ENCODE data around the gene COTL1.

DNA sequence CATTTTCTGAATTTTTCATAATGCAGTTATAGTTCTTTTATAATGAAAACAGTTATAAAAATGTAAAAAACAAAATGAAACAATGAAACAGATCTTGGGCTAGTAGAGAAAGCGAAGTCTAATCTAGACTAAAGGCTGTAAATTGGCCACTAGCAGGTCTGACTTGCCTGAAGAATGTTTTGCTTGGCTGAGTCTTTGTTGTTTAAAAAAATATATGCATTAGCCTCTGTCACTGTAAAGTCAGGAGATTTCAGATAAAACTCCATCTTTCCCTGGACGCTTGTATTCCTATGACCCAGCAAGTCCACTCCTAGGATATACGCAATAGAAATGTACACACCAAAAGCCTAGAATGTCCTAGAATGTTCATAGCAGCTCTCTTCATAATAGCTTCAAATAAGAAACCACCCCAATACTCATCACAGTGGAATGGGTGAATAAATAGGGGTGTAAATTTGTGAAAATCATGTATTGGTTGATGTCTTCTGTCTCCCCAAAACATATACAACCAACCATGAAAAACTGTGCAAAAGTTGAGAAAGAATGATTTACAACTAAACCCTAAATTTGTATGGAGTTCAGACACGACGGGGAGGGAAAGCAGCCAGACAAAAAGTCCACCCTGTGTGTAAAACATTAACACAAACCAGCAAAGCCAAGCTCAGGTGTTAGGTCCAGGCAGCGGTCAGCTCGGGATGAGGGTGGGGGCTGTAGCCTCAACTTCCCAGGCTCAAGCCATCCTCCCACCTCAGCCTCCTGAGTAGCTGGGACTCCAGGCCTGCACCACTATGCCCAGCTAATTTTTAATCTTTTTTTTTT, 75.7 kb downstream of the COTL1 start:
- TF ChIP-seq, protein P1, sequence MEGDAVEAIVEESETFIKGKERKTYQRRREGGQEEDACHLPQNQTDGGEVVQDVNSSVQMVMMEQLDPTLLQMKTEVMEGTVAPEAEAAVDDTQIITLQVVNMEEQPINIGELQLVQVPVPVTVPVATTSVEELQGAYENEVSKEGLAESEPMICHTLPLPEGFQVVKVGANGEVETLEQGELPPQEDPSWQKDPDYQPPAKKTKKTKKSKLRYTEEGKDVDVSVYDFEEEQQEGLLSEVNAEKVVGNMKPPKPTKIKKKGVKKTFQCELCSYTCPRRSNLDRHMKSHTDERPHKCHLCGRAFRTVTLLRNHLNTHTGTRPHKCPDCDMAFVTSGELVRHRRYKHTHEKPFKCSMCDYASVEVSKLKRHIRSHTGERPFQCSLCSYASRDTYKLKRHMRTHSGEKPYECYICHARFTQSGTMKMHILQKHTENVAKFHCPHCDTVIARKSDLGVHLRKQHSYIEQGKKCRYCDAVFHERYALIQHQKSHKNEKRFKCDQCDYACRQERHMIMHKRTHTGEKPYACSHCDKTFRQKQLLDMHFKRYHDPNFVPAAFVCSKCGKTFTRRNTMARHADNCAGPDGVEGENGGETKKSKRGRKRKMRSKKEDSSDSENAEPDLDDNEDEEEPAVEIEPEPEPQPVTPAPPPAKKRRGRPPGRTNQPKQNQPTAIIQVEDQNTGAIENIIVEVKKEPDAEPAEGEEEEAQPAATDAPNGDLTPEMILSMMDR (IDR thresholded peaks at IDR 0.05; ENCODE audit: low read depth, low read length, missing input control) = no peak
- TF ChIP-seq GABPA (IDR thresholded peaks at IDR 0.05 in 1 of 2, conservative IDR thresholded peaks at IDR 0.05 in 1 of 2) (no peak), FOXA1 (IDR thresholded peaks at IDR 0.05) (no peak), RAD21 (IDR thresholded peaks at IDR 0.05) (no peak), HNF4G (IDR thresholded peaks at IDR 0.05) (no peak), JUND (IDR thresholded peaks at IDR 0.05) (no peak)
- TF ChIP-seq, protein P2, sequence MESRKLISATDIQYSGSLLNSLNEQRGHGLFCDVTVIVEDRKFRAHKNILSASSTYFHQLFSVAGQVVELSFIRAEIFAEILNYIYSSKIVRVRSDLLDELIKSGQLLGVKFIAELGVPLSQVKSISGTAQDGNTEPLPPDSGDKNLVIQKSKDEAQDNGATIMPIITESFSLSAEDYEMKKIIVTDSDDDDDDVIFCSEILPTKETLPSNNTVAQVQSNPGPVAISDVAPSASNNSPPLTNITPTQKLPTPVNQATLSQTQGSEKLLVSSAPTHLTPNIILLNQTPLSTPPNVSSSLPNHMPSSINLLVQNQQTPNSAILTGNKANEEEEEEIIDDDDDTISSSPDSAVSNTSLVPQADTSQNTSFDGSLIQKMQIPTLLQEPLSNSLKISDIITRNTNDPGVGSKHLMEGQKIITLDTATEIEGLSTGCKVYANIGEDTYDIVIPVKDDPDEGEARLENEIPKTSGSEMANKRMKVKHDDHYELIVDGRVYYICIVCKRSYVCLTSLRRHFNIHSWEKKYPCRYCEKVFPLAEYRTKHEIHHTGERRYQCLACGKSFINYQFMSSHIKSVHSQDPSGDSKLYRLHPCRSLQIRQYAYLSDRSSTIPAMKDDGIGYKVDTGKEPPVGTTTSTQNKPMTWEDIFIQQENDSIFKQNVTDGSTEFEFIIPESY (IDR thresholded peaks at IDR 0.05) = no peak
- TF ChIP-seq, protein P3, sequence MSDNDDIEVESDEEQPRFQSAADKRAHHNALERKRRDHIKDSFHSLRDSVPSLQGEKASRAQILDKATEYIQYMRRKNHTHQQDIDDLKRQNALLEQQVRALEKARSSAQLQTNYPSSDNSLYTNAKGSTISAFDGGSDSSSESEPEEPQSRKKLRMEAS (IDR thresholded peaks at IDR 0.05) = no peak

Data from liver (tissue), 3 donors.